ENCODE results near the gene ADCY10.

- TF ChIP-seq CTCF (IDR thresholded peaks at IDR 0.05) (no peak), POLR2A (IDR thresholded peaks at IDR 0.05) (no peak), POLR2AphosphoS5 (IDR thresholded peaks at IDR 0.05) (no peak), EP300 (IDR thresholded peaks at IDR 0.05) (no peak)
These were observed 35.4 kb downstream of the ADCY10 start for GRCh38 chr1:167878372-167879160.
